NCI-H226 (cell line): Measurements from ENCODE around the gene PHKB.
"Not testable (repeated sequence)": the region's sequence is repeated elsewhere in the genome, so short reads cannot be mapped to it uniquely, and the experiment has no call there.

Experiments used
- DNase-seq: peaks from one replicate; pipeline ENCODE4 v3.0.0-alpha.2; 2015

The PHKB gene

DNA sequence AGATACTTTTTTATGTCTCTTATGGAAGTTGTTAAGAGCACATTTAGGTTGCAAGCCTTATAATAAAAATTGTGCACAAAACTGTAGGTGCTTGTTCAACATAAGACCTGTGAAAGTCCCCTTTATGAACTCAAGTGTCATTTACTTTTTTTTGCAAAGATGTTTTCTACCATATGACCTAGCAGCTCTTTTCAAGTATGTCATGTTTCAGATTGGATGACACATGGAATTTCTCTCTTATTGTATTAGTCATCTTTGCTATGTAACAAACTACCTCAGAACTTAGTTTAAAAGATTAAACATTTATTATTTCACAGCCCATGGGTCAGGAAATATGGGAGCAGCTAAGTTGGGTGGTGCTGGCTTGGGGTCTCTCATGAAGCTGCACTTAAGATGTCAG, 57.9 kb downstream of the PHKB start:
- no peak for DNase-seq

DNA sequence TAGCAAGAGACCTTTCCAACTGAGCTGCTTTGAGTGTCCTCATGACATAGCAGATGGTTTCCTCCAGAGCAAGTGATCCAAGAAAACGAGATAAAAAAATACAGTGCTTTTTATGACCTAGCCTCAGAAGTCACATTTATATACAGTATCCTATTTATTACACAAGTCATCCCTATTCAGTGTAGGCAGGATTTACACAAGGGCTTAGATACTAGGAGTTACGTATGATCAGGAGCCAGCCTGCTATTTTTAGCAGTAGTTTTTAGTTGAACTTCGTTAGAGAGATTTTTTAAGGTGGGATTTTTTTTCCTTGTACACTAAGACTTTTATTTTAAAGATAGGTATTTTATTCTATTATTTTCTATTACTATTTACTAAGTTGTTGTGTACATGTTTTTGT, 58.4 kb downstream of the PHKB start:
- no peak for DNase-seq

DNA sequence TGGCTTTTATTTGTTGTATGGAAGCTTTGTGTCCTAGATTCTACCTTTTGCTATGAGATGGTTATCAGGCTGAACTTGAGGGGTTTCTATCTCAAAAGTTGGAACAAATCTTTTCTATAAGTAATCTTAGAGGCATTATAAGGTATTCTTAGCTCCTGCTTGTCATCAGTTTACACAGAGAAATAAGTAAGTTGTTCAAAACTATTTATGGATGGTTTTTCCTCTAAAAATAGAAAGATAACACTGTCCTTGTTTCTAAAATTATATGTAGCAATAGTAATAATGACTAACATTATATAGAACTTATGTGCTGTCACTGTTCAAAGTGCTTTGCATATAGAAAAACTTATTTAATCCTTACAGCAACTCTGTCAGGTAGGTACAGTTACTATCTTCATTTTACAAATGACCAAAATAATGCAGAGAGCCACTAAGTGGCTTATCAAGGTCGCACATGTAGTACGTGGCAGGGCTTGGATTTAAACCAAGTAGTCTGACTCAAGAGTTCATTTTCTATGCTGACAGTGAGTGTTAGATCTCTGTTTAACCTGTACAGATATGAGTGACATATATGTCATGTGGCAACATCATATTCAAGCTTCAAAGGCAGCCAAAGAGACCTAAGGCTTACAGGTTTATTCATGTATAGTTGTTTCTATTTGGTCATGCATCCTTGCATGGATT, 59.0 kb downstream of the PHKB start:
- DNase-seq, result no peak

DNA sequence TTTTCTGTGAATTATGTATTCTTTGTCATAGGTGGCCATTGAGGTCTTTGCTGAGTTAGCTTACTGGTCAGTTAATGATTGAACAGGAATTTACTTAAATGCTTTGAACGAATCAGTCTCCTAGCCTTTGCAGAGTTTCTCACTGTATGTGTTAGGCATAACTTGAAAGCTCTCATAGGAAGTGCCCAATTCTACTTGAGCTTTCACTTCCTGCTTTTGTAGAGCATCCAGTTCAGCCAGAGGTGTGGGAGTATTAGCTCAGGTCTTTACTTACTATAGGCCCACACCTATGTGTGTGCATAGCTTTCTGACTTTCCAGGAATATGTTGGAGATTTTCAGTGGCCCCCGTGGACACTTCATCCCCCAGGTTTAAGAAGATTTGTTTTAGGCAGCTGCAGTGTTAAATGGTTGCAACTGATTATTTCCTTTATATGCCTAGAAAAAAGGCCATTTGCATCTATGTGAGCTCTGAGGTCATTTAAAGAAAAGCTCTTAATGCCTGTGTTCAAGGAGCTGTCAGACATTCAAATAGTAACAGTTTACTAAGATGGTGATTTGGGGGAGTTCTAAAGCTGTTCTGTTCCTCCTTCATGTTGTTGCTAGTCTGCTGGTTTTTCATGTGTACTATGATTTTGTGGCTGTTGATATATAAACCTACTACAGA, 62.3 kb downstream of the PHKB start:
- DNase-seq, result no peak

DNA sequence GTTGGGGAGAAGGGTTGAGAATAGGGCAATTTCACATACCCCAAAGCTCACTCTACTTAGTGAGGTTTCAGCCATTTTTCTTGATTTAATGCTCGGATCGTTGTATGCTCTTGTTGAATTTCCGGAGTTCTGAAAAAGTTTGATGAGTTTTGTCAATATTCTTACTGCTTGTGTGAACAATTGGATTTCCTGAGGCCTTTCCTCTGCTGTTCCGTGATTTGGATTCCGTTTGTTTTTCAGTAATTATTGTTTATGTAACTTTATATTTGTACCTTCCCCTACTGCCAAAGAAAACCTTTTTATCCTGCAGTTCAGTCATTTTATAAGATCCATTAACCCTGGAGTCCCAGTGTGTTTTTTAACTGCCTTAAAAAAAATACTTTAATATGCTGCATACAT, 62.9 kb downstream of the PHKB start:
- DNase-seq, result no peak

DNA sequence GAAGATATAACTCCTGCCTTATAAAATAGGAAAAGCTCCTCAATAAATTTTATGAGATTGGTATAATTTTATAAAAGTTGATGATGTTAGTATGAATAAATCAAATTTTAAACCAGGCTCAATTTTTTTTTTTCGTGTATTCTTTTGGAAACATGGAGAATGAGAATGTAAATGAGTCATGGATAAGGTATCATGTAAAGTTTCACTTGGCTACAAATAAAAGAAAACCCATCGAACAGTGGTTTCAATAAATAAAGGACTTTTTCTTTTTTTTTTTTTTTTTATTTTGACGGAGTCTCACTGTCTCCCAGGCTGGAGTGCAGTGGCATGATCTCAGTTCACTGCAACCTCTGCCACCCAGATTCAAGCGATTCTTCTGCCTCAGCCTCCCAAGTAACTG, 67.3 kb downstream of the PHKB start:
- no peak for DNase-seq

DNA sequence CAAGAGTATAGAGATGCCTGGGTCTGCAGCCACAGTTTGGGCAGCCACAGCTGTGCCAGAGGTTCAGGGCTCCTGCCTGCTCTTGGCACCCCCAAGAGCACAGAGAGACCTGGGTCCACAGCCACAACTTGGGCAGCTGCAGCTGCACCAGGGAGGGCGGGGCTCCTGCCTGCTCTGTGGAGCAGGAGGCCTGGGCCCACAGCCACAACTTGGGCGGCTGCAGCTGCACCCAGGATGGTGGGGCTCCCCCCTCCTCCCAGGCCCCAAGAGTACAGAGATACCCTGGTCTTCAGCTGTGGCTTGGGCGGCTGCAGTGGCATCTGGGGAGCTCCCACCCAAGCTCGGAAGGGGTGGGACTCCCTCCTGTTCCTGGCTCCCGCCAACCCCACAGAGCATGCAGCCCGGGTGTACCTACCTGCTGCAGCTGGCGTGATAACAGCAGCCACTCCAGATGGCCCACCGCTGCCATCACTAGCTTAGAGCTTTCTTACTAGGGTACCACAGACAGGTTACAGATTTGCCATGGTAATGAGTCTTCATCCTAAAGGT, 72.7 kb downstream of the PHKB start:
- DNase-seq, result no peak

DNA sequence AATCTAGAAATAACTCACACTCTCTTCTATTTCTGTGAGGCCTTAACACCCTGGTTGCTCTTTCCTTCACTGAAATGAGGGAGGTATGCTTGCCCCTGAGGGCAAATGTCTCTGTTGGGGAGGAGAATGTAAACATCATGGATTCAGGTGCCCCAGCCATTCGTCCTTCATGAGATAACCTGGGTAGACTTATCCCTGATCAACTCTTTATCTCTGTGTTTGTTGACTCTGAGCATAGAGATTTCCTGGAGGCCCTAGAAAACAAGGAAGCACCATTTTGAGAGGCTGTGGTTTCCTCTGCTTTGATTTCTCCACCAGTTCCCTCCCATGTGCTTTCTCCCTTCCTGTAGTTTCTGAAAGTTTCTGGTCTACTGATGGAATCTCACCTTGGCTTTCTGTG, 77.3 kb downstream of the PHKB start:
- DNase-seq, result peak; percentile 1

DNA sequence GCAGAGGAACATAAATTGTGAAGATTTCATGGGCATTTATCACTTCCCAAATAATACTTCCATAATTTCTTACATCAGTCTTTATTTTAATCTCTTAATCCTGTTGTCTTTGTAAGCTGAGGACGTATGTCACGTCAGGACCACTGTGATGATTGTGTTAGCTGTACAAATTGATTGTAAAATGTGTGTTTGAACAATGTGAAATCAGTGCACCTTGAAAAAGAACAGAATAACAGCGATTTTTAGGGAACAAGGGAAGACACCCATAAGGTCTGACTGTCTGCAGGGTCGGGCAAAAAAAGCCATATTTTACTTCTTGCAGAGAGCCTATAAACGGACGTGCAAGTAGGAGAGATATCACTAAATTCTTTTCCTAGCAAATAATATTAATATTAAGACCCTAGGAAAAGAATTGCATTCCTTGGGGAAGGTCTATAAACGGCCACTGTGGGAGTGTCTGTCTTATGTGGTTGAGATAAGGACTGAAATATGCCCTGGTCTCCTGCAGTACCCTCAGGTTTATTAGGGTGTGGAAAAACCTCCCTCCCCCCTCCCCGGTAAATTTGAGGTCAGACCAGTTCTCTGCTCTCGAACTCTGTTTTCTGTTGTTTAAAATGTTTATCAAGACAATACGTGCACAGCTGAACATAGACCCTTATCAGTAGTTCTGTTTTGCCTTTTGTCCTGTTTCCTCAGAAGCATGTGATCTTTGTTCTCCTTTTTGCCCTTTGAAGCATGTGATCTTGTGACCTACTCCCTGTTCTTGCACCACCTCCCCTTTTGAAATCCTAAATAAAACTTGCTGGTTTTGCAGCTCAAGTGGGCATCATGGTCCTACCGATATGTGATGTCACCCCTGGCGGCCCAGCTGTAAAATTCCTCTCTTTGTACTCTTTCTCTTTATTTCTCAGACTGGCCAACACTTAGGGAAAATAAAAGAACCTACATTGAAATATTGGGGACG, 78.9 kb downstream of the PHKB start:
- DNase-seq, result not testable (repeated sequence)

DNA sequence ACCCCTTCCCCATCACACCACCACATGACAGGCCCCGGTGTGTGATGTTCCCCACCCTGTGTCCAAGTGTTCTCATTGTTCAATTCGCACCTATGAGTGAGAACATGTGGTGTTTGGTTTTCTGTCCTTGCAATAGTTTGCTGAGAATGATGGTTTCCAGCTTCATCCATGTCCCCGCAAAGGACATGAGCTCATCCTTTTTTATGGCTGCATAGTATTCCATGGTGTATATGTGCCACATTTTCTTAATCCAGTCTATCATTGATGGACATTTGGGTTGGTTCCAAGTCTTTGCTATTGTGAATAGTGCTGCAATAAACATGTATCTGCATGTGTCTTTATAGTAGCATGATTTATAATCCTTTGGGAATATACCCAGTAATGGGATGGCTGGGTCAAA, 80.0 kb downstream of the PHKB start:
- not testable (repeated sequence) for DNase-seq

DNA sequence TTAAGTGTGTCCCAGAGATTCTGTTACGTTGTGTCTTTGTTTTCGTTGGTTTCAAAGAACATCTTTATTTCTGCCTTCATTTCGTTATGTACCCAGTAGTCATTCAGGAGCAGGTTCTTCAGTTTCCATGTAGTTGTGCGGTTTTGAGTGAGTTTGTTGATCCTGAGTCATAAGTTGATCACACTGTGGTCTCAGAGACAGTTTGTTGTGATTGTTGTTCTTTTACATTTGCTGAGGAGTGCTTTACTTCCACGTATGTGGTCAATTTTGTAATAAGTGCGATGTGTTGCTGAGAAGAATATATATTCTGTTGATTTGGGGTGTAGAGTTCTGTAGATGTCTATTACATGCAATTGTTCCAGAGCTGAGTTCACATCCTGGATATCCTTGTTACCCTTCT, 83.1 kb downstream of the PHKB start:
- not testable (repeated sequence) for DNase-seq

DNA sequence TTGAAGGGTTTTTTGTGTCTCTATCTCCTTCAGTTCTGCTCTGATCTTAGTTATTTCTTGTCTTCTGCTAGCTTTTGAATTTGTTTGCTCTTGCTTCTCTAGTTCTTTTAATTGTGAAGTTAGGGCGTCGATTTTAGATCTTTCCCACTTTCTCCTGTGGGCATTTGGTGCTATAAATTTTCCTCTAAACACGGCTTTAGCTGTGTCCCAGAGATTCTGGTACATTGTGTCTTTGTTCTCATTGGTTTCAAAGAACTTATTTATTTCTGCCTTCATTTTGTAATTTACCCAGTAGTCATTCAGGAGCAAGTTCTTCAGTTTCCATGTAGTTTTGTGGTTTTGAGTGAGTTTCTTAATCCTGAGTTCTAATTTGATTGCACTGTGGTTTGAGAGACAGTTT, 90.1 kb downstream of the PHKB start:
- not testable (repeated sequence) for DNase-seq

DNA sequence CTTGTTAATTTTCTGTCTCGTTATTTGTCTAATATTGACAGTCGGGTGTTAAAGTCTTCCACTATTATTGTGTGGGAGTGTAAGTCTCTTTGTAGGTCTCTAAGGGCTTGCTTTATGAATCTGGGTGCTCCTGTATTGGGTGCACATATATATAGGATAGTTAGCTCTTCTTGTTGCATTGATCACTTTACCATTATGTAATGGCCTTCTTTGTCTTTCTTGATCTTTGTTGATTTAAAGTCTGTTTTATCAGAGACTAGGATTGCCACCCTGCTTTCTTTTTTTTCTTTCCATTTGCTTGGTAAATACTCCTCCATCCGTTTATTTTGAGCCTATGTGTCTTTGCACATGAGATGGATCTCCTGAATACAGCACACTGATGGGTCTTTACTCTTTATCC, 90.6 kb downstream of the PHKB start:
- not testable (repeated sequence) for DNase-seq

DNA sequence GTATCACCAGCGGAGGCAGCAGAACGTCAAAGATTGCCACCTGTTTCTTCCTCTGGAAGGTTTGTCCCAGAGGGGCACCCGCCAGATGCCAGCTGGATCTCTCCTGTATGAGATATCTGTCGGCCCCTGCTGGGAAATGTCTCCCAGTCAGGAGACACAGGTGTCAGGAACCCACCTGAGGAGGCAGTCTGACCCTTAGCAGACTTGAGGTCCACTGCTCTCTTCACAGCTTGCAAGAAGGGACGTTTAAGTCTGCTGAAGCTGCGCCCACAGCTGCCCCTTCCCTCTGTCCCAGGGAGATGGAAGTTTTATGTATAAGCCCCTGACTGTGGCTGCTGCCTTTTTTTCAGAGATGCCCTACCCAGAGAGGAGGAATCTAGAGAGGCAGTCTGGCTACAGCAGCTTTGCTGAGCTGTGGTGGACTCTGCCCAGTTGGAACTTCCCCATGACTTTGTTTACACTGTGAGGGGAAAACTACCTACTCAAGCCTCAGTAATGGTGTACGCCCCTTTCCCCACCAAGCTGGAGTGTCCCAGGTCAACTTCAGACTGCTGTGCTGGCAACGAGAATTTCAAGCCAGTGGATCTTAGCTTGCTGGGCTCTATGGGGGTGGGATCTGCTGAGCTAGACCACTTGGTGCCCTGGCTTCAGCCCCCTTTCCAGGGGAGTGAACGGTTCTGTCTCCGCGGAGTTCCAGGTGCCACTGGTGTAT, 92.9 kb downstream of the PHKB start:
- DNase-seq, result no peak

DNA sequence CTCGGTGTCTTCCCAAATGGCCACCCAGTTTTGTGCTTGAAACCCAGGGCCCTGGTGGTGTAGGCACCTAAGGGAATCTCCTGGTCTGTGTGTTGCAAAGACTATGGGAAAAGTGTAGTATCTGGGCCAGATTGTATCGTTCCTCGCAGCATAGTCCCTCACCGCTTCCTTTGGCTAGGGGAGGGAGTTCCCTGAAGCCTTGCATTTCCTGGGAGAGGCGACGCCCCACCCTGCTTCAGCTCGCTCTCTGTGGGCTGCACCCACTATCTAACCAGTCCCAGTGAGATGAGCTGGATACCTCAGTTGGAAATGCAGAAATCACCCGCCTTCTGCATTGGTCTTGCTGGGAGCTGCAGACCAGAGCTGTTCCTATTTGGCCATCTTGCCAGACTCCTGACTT, 93.5 kb downstream of the PHKB start:
- not testable (repeated sequence) for DNase-seq

DNA sequence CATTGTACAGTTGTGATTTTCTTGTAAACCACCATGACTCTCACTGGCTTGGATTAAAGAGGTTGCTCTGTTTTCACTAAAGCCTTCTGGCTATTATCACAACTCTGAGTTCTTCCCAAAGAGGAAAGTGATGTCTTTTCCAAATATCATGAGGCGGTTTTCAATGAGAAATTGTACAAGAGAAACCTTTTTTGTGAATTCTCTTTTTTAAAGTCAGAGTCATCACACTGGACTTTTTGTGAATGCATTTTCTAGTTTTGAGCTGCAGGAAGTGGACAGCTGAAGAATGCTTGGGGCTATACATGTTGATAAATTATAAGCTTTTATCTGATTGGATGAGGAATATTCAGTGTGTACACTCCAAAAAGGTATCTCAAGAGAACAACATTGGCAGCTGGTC, 100.2 kb downstream of the PHKB start:
- DNase-seq, result no peak

DNA sequence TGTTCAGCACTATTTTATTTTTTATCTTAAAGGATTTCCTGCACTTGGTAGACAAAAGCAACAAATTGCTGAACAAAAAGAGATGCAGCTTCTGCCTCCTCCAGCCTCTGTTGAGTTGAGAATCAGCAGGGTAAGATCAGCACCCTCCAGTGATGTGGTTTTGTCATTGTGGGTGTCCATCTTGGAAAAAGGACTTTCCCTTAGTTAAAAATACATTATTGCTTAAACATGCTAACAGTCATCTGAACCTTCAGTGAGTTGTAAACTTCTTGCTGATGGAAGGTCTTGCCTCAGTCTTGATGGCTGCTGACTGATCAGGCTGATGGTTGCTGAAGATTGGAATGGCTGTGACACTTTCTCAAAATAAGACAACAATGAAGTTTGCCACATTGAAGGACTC, 101.2 kb downstream of the PHKB start:
- DNase-seq, result no peak

DNA sequence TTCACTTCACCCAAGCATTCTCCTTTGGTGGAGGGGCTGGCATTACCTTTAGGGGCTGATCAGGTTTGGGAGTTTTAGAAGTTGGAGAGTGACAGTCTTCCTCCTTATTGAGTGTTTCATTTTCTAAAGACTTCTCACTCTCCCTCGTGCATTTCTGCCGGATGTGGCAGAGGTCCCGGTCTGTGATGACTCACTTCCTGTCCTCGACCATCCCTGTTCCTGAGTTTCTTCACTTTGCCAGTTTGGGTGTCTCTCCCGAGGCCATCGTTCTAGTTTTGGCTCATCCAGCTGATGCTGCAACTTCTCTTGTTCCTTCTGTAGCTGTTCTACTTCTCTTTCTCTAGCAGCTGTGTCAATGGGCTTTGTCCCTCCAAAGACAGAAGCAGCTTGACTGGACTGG, 104.3 kb downstream of the PHKB start:
- peak; percentile 44 for DNase-seq

DNA sequence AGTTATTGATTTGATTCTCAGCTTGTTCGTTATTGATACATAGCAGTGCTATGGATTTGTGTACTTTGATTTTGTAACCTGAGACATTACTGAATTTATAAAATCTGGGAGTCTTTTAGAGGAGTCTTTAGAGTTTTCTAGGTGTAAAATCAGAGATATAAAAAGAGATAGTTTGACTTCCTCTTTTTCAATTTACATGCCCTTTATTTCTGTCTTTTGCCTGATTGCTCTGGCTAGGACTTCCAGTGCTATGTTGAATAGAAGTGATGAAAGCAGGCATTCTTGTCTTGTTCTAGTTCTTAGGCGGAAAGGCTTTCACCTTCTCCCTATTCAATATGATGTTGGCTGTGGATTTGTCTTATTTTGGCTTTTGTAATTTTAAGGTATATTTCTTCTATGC, 106.2 kb downstream of the PHKB start:
- no peak for DNase-seq

DNA sequence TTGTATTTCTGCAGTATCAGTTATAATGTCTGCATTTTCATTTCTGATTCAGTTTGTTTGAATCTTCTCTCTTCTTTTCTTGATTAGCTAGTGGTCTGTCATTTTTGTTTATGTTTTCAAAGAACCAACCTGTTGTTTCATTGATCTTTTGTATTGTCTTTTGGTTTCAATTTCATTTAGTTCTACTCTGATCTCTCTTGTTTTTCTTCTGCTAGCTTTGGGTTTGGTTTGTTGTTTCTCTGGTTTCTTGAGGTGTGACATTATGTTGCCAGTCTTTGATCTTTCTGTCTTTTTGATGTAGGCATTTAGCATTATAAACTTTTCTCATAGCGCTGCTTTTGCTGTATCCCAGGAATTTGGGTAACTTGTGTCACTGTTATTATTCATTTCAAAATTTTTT, 107.2 kb downstream of the PHKB start:
- DNase-seq, result no peak

DNA sequence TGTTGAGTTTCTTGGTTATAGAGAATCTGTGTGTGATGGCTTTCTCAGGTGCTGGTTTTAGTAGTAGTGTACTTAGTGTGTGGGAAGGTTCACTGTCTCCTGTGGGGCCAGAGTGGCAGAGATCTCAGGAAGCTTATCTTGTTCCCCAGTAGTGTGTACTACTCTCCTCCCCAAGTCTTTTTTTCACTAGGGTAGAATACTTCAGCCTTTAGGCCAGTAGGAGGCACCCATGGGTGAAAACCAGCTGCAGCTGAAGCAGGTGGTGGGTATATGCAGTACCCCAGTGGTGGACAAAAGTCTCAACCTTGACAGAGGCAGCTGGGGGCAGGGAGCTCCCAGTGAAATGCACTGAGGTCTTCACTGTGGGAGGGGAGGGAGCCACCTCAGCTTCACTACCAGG, 109.9 kb downstream of the PHKB start:
- DNase-seq, result no peak

DNA sequence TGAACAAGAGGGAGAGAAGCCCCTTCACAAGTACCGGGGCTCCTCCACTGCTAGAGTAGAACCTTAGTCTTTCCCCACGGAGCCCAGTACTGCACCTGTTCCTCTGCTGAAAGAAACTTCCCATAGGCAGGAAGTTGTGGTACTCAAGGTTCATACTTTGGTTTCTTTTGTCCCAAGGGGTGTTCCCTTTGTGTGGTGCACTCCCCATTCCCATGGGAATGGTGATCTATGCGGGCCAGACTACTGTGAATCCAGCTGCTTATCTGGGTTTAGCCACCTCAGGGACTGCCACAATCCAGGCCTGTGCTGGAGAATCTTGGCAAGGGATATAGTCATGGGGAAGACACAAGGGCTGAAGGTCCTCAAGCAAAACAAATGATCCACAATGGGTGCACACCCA, 110.6 kb downstream of the PHKB start:
- no peak for DNase-seq
